Globus pallidus (tissue), 1 donor: Measurements from ENCODE around the gene ALG12.

Experiments
- DNase-seq: peaks from one replicate; pipeline ENCODE4 v3.0.0-alpha.2; 2015; ENCODE audit warnings: low spot score

ALG12 gene

DNA sequence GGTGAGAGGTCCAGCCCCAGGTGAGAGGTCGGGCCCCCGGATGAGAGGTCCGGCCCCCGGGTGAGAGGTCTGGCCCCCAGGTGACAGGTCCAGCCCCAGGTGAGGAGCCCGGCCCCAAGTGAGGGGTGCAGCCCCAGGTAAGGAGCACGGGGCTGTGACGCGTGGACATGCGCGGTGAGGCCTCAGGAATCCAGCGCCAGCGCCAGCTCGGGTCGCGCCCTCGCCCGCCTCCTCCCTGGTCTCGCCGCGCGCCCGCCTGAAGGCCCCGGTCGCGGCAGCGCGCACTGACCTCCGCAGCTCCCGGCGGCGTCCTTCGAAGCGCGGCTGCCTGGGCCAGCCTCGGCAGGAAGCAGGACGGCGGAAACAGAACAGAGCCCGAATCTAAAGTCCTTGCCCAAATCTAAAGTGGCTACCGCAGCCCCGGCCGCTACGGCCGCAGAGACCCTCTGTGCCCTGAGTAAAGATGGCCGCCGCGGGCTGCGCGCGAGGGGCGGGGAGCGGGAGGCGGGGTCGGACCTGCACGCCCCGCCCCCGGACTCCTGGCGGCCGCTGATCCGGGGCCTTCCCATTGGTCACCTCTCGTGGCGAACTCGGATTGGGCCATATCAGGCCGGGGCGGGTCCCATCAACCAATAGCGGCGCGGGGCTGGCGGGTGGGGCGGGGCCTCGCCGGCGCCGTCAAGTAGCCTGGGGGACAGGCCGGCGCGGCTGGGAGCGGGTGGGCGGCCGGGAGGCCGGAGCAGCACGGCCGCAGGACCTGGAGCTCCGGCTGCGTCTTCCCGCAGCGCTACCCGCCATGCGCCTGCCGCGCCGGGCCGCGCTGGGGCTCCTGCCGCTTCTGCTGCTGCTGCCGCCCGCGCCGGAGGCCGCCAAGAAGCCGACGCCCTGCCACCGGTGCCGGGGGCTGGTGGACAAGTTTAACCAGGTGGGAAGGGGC lies at the start of gene ALG12, which contains the start of gene CRELD2:
TSS of gene ALG12 (minus strand) at position 465 of the 937 bp plus-strand sequence. CDS start 4,673 bp downstream, outside the sequence.
TSS of gene CRELD2 (plus strand) at position 661 of the 937 bp plus-strand sequence. CDS start at position 797, 136 bp downstream.
- DNase-seq = peak; percentile 97

DNA sequence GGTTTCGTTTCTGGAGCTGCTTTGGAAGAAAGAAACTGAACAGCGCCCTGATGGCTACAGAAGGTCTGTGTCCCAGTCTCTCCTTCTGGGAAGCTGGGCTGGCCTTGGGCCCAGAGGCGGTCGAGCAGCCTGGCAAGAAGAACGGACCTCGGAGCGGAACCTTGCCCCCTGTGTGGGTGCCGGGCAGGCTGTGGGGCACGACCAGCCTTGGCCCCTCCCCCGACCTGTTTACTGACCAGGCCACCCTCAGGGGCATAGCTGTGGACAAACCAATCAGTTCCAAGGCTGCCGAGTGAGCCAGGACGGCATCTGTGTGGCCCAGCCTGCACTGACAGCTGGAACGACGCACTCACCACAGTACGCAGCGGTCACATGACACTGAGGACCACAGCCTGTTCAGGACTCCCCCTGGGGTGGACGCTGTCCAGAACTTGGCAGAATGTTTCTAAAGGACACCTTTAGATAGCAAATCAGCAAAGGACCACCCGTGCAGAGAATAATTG lies 49.5 kb upstream of the ALG12 start:
- DNase-seq = peak; percentile 69

DNA sequence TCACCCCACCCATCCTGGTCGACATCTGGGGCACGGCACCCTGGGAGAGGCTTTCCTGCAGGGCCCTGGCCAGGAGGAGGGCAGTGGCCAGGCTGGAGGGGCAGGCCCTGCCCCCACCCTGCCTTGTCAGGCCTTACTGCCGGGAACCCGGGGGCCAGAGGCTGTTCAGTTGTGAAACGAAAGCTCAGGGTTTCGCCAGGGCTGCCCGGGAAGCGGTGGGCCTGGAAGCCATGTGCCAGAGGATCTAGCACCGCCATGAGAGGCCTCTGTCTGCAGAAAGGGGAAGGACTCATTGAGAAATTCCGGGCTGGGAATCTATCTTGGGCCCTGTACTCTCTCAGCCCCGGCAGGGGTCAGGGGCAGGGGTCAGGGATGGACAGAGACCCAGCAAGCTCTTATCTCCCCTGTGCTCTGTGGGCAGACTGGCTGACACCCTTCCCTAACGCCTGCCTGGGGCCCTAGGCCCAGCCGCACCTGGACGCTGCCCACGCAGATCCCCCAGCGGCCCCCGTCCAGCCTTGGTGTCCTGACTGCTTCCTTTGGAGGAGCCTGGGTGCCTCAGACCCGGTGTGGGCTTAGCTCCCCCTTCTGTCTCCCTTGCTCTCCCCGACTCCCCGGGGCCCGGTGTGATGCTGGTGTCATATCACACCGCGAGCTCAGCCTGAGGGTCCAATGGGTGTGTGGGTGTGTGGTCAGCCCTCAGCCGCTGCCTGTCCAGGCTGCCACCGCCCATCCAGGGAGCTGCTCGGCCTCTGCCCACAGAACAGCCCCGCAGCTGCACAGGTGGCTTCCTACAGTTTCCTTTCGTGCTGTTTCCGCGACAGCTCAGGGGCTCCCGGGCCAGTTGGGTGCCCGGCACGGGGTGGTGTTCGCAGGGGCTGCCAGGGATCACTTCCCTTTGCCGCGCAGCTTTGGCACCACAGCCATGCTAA lies 48.8 kb upstream of the ALG12 start:
- no peak for DNase-seq

DNA sequence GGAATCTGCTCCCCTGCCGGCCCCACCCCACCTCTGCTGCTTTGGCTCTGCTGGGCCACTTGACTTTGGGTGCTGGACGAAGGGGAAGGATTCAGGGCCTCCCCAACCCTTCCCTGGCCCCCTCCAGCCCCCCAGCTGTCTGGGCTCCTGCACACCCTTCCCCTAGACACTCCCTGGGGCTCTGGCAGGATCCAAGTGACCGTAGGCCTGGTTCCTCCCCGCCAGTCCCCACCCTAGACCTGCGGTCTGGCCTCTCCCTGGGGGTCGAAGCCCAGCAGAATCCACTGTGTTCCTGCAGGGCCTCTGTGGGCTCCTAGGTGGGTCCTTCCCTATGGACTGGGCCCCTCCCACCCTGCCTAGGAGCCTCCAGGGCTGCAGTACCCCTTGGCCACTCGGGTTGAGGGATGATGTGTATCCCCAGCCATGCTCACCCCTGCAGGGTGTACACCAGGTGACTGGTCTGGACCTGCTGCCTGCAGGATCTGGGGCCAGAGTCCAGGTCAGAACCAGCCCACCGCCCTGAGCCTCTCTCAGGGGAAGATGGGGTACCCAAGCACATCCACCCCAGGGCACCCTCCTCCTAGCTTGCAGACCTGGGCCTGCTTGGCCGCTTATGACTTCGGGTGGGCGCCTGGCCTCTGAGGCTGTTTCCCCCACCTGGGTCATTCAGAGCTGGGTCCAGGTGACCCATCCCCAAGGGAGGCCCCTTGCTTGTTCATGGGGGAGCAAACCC lies 48.0 kb upstream of the ALG12 start:
- DNase-seq = no peak

DNA sequence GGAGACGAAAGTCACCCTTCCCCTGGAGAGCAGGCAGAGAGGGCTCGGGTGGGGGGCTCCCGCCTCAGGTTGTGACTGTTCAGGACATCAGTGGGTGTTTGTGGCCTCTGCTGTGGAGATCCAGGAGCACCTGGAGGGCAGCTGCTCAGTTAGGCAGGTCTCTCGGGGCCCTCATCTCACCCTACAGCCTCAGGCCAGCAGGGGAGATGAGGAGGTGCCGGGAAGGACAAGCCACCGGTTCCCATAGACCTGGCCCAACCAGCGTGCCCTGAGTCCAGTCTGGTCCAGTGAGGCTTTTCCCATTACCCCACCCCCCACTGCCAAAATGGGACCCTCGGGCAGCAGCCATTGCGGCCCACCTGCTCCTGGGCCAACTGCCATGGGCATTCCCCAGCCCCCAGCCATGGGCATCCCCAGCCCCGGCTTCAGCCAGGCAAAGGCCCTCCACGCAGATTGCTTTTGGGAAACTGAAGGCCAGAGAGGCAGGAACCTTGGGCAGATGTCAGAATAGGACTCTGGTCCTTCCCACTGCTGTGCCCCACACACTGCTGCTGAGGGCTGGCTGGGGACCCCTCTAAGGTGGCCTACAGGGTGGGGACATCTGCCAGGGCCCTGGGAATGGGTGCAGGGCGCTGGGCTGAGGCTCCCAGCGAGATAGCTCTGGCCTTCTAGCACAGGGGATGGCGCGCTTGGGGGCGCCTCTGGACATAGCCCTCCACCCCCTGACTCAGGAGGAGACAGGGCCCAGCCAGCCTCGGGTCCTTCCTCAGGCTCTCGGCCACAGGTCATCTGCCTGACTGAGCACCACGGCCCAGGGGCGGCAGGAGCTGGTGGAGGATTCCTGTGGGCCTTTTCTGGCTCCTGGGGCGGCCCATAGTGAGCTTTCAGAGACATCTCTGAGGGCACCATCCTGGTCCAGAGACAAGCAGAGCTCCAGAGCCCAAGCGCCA lies 47.1 kb upstream of the ALG12 start:
- no peak for DNase-seq

DNA sequence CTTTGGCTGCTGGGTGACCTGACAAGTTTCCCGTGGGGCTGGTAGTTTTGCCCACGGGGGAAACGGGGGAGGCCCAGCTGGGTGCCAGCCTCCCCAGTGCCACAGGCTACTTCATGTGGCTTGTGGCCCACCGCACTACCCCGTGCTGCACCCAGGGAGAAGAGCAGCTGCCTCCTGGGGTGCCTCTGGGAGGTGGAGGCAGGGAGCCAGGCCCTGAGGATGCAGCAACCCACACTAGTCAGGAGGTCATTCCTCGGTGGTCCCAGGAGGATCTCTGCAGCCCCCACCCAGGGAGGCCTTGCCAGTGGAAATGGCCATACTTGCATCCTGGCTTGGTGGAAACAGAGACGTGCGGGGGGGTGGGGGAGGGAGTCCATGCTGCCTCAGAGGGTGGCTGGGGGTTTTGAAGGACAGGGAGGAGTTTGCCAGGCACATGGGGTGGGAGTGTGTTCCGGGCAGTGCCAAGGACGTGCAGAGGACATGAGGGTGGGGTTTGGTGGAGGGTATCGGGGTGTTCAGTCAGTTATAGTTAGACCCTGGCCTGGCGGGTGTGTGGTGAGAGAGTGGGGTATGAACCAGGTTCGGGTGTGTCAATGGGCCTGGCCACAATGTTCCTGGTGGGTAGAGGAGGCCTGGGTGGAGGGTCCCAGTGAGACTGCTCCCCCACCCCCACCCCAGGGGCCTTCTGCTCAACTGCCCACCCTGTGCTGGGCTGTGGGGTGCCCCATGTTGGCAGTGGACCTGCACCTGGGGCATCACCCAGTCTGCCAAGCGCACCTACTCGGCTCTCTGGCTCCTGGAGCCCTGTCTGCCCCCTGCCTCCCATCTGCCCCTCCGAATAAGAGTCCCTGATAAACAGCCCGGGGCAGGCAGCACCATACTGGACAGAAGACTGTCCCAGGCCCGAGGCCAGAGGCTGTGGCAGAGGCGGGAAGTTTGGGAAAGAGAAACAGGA lies 46.2 kb upstream of the ALG12 start:
- no peak for DNase-seq

DNA sequence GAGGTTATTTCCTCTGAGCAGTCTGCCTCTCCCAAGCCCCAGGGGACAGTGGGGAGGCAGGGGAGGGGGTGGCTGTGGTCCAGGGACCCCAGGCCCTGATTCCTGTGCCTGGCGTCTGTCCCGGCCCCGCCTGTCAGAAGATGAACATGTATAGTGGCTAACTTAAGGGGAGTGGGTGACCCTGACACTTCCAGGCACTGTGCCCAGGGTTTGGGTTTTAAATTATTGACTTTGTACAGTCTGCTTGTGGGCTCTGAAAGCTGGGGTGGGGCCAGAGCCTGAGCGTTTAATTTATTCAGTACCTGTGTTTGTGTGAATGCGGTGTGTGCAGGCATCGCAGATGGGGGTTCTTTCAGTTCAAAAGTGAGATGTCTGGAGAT lies 45.4 kb upstream of the ALG12 start:
- no peak for DNase-seq

DNA sequence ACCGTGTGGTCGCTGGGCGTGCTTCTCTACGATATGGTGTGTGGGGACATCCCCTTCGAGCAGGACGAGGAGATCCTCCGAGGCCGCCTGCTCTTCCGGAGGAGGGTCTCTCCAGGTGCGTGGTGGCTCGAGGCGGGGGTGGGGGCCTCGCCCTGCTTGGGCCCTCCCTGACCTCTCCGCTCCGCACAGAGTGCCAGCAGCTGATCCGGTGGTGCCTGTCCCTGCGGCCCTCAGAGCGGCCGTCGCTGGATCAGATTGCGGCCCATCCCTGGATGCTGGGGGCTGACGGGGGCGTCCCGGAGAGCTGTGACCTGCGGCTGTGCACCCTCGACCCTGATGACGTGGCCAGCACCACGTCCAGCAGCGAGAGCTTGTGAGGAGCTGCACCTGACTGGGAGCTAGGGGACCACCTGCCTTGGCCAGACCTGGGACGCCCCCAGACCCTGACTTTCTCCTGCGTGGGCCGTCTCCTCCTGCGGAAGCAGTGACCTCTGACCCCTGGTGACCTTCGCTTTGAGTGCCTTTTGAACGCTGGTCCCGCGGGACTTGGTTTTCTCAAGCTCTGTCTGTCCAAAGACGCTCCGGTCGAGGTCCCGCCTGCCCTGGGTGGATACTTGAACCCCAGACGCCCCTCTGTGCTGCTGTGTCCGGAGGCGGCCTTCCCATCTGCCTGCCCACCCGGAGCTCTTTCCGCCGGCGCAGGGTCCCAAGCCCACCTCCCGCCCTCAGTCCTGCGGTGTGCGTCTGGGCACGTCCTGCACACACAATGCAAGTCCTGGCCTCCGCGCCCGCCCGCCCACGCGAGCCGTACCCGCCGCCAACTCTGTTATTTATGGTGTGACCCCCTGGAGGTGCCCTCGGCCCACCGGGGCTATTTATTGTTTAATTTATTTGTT lies 44.8 kb upstream of the ALG12 start:
- DNase-seq = no peak

DNA sequence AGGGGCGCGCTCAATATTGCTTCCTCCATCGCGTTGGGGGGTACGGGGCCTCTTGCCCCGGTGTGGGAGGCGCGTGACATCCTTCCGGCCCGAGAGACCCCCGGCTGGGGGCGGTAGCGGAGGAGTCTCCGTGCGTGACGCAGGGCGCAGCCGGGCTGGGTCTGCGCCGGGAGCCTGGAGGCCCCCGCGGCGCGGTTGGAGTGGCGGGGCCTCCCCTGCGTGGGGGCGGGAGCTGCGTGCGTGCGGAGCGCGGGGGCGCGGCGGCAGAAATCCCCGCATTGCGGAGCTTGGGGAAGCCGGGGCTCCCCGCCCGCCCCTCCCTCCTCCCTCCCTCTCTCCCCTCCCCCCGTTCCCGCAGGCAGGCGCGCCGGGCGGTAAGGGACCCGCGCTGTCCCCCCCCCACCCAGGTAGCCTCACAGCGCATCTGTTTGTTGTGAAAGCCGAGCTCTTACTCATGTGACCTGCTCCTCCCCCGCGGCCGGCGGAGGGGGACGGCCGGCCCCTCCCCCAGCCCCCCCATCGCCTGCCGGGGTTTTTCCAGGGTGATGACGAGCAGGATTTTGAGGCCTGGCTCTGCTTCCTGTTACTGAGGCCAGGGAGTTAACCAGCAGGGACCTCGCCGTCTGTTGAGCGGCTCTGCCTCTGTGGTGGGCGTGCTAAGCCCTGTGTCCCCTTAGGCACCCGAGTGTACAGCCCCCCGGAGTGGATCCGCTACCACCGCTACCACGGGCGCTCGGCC lies 43.9 kb upstream of the ALG12 start:
- DNase-seq = peak; percentile 79

DNA sequence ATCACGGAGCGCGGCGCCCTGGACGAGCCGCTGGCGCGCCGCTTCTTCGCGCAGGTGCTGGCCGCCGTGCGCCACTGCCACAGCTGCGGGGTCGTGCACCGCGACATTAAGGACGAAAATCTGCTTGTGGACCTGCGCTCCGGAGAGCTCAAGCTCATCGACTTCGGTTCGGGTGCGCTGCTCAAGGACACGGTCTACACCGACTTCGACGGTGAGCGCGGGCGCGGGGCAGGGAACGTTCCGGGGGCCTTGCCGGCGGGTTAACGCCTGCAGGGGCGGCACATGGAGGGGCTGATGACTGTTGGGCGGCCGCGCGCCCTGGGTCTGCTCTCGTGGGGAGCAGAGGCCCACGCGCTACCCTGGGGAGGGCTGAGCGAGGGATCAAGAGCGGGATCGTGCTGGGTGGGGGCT lies 43.4 kb upstream of the ALG12 start:
- DNase-seq = no peak

DNA sequence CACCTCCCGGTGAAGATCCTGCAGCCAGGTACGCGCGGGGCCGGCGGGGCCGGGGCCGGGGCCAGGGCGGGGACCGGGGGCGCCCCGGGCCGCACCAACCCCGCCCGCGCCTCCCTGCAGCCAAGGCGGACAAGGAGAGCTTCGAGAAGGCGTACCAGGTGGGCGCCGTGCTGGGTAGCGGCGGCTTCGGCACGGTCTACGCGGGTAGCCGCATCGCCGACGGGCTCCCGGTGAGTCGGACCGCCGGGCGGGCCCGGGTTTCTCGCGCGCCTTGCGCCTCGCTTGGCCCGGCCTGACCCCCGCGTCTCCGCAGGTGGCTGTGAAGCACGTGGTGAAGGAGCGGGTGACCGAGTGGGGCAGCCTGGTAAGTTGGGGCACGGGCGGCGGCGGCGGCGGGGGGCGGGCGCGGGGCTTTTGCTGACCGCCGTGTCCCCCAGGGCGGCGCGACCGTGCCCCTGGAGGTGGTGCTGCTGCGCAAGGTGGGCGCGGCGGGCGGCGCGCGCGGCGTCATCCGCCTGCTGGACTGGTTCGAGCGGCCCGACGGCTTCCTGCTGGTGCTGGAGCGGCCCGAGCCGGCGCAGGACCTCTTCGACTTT lies 42.9 kb upstream of the ALG12 start:
- no peak for DNase-seq

DNA sequence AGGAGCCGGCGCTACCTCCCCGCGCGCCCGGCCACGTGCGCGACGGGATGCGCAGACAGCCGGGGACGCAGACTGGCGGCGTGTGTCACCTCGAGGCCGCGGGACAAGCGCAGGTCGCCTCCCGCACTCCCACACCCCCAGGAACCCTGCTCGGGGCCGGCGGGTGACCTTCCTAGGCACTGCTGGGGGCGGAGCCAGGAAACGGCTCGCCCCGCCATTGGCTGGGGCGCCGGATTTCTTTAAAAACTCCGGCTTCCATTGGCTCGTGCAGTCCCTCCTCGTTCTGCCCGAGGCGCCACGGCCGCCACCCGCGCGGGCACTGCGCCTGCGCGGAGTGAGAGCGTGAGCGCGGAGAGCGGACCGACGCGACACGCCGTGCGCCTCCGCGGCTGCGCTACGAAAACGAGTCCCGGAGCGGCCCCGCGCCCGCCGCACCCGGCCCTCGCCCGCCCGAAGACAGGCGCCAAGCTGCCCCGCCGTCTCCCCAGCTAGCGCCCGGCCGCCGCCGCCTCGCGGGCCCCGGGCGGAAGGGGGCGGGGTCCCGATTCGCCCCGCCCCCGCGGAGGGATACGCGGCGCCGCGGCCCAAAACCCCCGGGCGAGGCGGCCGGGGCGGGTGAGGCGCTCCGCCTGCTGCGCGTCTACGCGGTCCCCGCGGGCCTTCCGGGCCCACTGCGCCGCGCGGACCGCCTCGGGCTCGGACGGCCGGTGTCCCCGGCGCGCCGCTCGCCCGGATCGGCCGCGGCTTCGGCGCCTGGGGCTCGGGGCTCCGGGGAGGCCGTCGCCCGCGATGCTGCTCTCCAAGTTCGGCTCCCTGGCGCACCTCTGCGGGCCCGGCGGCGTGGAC lies 42.1 kb upstream of the ALG12 start, which contains the start of gene PIM3:
TSS of gene PIM3 (plus strand) at position 614 of the 846 bp plus-strand sequence. CDS start at position 790, 176 bp downstream.
- peak; percentile 94 for DNase-seq

DNA sequence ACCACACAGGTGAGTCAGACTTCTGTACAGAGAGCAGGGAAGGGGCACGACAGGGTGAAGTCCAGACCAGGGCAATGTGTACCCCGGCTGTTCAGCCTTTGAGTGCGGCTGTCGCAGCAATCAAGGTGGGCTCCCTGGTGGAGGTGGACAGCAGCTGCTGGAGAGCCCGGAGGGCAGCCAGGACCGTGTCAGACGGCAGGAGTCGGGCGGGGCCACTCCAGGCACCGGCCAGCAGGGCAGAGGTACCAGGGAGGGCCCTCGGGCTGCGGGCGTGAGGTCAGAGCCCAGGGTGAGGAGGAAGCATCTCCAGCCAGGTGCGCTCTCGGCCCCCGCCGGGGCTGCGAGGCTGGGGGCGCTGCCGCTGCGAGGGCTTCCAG lies 41.5 kb upstream of the ALG12 start:
- peak; percentile 38 for DNase-seq

DNA sequence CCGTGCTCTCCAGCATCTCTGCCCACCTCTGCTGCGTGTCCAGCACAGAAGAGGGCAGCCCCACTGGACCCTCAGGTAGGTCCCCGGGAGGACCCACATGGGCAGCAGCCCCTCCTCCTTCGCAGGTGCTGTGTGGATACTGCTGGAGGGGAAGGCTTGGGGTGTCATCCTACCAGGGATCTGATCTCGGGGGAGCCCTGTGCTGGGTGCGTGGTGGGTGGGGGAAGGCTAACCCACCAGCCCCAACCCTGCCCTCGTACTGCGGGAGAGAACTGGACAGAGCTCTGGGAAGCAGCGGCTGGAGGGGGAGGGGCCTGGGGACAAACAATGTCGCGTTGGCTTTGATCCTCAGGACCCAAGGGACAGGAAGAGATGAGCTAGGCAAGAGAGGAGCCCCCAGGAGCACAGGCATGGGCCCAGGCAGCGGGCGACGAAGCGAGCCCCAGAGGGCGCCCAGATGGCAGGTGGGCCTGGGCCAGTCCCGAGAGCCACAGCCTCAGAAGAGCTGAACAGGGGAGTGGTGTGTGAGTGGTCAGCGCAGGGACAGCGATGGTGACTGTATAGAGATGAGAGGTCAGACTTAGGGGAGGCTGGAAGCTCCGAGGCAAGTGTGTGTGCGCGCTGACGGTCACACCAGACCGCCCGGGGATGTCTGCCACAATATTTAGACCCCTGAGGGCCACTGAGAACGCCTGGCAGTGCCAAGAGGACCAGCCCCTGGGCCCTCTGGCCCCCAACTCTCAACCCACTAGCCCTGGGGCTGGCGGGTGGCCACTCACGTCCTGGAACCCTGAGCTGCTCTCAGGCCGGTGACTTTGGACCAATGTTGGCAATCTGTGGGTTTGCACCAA lies 40.9 kb upstream of the ALG12 start:
- no peak for DNase-seq

DNA sequence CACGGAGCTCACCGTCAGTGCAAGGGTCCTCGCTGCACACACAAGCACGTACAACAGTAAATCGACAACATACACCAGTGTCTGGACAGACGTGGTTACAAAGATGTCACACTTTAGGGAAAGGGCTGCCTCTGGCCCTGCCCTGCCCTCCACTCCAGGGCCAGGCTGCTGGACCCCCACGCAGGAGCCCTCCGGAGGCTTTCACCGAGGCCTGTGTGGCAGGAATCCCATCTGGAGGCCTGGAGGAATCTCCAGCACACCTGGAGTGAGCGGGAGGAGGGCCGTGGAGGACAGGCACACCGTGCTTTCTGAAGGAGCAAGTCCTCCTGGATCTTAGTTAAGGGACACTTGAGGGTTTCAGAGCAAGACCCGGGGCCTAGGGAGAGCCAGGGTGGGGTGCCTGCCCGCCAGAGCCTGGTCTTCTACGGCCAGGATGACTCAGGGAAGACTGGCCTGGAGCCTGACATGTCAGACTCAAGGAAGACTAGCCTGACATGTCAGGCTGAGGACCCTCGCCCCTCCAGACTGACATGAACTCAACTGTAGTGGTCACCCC lies 40.2 kb upstream of the ALG12 start:
- no peak for DNase-seq
